RWPE1 (cell line): Measurements from ENCODE around the gene TLK1.
A peak's percentile ranks its signal among the peaks of the same experiment; 100 is the strongest.
"Not testable (repeated sequence)": the region's sequence is repeated elsewhere in the genome, so short reads cannot be mapped to it uniquely, and the experiment has no call there.

Experiments used
- CTCF ChIA-PET: fragments of 350-600 bp; sonication (Branson Sonifier 250); formaldehyde crosslinking; extraction: SDS; loops from one replicate; lab custom pipeline; 2021; lab: Yijun Ruan, JAX
- POLR2A ChIA-PET: fragments of 400-600 bp; formaldehyde crosslinking; extraction: SDS; loops from one replicate; lab custom pipeline; 2020; ENCODE audit warnings: antibody characterized with exemption; ENCODE audit not compliant: low non-redundant PET; lab: Yijun Ruan, JAX
- DNase-seq: peaks from one replicate; pipeline ENCODE4 v3.0.0; 2012; ENCODE audit warnings: low spot score
- H3K27ac ChIP-seq: fragments of 450-650 bp; 2 replicates; pipeline ENCODE4 v1.5.1; 2017
- TF ChIP-seq, protein P1 (sequence below): fragments of 450-650 bp; conservative IDR thresholded peaks from 2 replicates; pipeline ENCODE4 v1.5.1; 2017; ENCODE audit warnings: low read depth, mild to moderate bottlenecking

The TLK1 gene

DNA sequence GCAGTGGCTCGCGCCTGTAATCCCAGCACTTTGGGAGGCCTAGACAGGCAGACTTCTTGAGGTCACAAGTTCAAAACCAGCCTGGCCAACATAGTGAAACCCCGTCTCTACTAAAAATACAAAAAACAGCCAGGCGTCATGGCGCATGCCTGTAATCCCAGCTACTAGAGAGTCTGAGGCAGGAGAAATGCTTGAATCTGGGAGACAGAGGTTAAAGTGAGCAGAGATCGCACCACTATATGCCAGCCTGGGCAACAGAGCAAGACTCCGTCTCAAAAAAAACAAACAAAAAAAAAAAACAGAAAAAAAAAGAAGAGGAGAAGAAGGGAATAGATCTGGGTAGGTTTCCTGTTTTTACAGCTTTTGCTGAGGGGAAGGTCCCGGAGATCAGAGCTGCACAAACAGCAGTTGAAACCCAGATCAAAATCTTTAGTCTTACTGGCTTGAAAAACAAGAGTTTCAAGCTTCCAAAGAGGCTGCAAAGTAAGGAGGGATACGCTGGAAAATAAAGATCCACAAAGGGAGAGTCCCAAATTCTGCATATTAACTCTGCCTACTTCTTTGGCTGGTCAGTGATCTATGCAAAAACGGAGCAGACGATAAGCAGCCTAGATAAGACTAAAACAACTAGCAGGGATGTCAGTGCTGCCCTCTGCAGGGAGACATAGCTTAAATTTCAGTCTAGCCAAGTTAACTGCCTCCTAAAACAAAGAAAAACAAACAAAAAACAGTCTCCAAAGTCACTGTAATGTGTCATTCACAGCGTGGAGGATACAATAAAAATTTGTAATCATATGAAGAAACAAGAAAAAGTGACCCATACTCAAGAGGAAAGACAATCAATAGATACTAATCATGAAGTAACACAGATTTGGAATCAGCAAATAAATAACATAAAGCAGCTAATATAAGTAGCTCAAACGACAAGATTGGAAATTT, 74.1 kb downstream of the TLK1 start:
- peak; percentile 6 for DNase-seq
- no peak overlapping the region for H3K27ac ChIP-seq
- TF ChIP-seq, protein P1, sequence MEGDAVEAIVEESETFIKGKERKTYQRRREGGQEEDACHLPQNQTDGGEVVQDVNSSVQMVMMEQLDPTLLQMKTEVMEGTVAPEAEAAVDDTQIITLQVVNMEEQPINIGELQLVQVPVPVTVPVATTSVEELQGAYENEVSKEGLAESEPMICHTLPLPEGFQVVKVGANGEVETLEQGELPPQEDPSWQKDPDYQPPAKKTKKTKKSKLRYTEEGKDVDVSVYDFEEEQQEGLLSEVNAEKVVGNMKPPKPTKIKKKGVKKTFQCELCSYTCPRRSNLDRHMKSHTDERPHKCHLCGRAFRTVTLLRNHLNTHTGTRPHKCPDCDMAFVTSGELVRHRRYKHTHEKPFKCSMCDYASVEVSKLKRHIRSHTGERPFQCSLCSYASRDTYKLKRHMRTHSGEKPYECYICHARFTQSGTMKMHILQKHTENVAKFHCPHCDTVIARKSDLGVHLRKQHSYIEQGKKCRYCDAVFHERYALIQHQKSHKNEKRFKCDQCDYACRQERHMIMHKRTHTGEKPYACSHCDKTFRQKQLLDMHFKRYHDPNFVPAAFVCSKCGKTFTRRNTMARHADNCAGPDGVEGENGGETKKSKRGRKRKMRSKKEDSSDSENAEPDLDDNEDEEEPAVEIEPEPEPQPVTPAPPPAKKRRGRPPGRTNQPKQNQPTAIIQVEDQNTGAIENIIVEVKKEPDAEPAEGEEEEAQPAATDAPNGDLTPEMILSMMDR: peak; percentile 27; the same call in 1 of the 2 replicates
- POLR2A ChIA-PET: interaction anchor here (0.6 kb wide), 1 partner anchor 966 kb away, joined by 3 read pairs; no protein-coding TSS in a partner anchor
- CTCF ChIA-PET: interaction anchor here (0.5 to 1.4 kb wide), 7 partner anchors 11 to 652 kb away, joined by 3 to 8 read pairs (median 5); no protein-coding TSS in a partner anchor

DNA sequence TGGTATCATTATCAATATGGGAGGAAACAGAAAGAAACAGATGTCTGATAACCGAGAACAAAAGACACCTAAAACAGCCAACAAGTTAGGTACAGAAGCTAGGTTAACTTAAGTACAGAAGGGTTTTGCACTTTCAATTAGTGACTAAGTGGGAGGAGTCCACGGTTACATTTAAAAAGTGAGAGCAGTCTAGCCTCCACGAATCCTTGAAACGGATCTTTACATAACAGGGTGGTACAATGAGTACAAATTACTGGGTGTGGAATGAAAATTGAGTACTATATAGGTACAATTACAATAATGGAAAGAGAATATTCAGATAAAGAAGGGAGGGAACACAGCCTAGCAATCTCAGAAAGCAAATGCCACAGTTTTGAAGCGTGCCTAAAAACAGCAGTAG, 76.6 kb downstream of the TLK1 start:
- ChIA-PET POLR2A (no interaction called here), CTCF (no interaction called here)
- TF ChIP-seq, protein P1: no peak
- H3K27ac ChIP-seq: no peak overlapping the region
- no peak for DNase-seq

DNA sequence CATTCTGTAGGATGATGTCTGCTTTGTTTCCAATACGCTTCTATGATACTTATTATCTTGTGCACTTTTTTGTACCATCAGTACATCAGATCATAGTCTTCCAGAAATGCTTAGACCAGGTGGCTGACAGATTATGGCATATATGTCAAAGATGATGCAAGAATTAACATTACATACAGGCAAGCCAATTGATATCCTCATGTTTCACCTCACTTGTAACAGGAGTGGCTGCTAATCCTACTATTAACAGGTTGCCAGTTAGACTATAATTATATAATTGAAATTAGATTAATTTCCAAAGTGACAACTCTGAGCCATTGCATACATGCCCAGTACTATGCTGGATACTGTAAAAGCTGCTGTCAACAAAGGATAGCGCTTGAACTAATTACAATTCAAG, 77.2 kb downstream of the TLK1 start:
- POLR2A ChIA-PET: no interaction called here
- no peak for DNase-seq
- TF ChIP-seq, protein P1: no peak
- H3K27ac ChIP-seq: no peak overlapping the region
- CTCF ChIA-PET: no interaction called here

DNA sequence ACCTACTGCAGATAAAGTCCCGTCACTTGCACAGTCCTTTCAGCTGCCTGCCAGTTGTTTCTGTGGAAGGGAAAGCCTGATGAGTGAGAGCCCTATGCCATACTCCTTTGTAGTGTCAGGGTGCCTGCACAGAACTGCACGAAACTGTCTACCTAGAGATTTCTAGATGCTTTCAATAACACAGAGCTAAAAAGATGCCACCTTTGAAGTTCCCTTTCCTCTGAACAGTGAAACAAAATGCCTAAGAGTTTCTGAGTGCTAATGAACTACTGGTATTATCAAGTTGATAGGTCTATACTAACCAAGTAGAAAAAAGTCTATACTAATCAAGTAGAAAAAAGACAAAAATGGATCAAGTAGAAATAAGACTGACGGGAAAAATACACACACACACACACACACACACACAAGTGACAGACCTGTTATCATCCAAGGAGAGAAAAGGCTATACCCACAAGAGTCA, 79.0 kb downstream of the TLK1 start:
- no peak for DNase-seq
- POLR2A ChIA-PET: no interaction called here
- TF ChIP-seq, protein P1: no peak
- CTCF ChIA-PET: no interaction called here
- no peak overlapping the region for H3K27ac ChIP-seq

DNA sequence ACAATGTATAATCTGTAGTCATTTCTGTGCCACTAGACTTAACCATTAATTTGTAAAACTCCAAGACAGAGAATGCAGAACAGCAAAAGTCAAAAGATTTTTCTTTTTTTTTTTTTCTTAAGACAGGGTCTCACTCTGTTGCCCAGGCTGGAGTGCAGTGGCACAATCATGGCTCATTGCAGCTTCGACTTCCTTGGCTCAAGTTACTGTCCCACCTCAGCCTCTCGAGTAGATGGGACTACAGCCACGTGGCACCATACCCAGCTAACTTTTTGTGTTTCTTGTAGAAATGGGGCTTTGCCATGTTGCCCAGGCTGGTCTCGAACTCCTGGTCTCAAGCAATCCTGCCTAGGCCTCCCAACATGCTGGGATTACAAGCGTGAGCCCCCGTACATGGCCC, 80.1 kb downstream of the TLK1 start:
- POLR2A ChIA-PET: no interaction called here
- TF ChIP-seq, protein P1: no peak
- CTCF ChIA-PET: interaction anchor here (0.5 kb wide), 1 partner anchor 72 kb away, joined by 3 read pairs; no protein-coding TSS in a partner anchor
- H3K27ac ChIP-seq: no peak overlapping the region
- no peak for DNase-seq

DNA sequence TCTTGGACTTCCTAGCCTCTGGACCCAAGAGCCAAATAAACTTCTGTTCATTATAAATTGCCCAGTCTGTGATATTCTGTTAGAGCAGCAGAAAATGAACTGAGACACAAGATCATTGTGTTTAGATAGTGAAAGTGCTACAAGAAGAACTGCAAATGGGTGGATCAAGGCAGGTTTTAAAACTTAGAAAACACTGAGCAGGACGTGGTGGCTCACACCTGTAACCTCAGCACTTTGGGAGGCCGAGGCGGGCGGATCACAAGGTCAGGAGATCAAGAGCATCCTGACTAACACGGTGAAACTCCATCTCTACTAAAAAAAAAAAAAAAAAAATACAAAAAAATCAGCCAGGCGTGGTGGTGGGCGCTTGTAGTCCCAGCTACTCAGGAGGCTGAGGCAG, 84.3 kb downstream of the TLK1 start:
- H3K27ac ChIP-seq, DNase-seq, POLR2A ChIA-PET, CTCF ChIA-PET: not testable (repeated sequence)

DNA sequence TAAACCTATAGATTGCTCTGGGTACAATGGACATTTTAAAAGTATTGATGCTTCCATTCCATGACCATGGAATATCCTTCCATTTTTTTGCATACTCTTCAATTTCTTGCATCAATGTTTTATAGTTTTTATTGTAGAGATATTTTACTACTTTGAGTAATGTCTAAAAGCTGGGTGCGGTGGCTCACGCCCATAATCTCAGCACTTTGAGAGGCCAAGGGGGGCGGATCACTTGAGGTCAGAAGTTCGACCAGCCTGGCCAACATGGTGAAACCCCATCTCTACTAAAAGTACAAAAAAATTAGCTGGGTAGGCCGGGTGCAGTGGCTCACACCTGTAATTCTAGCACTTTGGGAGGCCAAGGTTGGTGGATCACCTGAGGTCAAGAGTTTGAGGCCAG, 88.5 kb downstream of the TLK1 start:
- ChIA-PET CTCF (interaction anchor here (1.1 kb wide), 1 partner anchor 15 kb away, joined by 6 read pairs; no protein-coding TSS in a partner anchor), POLR2A (no interaction called here)
- TF ChIP-seq, protein P1: no peak

More for the DNA sequence above, 88.5 kb downstream of the TLK1 start:
- H3K27ac ChIP-seq: no peak overlapping the region
- no peak for DNase-seq
